ES-I3 (cell line): ENCODE data around the gene SCFD2.
"Not testable (repeated sequence)": the region's sequence is repeated elsewhere in the genome, so short reads cannot be mapped to it uniquely, and the experiment has no call there.

Experiments used
- H3K36me3 ChIP-seq: 2 replicates; pipeline ENCODE4 v1.6.1; 2013; ENCODE audit warnings: mild to moderate bottlenecking, low read length, control low read depth, moderate library complexity; ENCODE audit not compliant: insufficient read depth
- H3K4me1 ChIP-seq: 2 replicates; pipeline ENCODE4 v1.6.1; 2013; ENCODE audit warnings: mild to moderate bottlenecking, control low read depth, low read length; ENCODE audit not compliant: insufficient read depth
- H3K9ac ChIP-seq: 2 replicates; pipeline ENCODE4 v1.6.1; 2013; ENCODE audit warnings: low read depth, mild to moderate bottlenecking, low read length, moderate library complexity
- H3K9me3 ChIP-seq: 2 replicates; pipeline ENCODE4 v1.6.1; 2013; ENCODE audit warnings: mild to moderate bottlenecking, low read length, moderate library complexity; ENCODE audit not compliant: control insufficient read depth, insufficient read depth

Gene SCFD2

GRCh38 chr4:52838729-52839586 lies 526.9 kb downstream of the SCFD2 start:
- H3K9ac ChIP-seq: no peak overlapping the region
- H3K4me1 ChIP-seq: peaks cover 80% of the 10 kb centered on the region
- H3K36me3 ChIP-seq: no peaks in the 10 kb centered on the region

GRCh38 chr4:52837716-52838558 lies 527.9 kb downstream of the SCFD2 start:
- Histone ChIP-seq H3K36me3 (no peaks in the 10 kb centered on the region), H3K4me1 (peaks cover 80% of the 10 kb centered on the region), H3K9me3 (no peaks in the 10 kb centered on the region), H3K9ac (no peak overlapping the region)

More at GRCh38 chr4:52838729-52839586, 526.9 kb downstream of the SCFD2 start:
- H3K9me3 ChIP-seq: no peaks in the 10 kb centered on the region

GRCh38 chr4:52836678-52837077 lies 529.2 kb downstream of the SCFD2 start:
- H3K36me3 ChIP-seq: no peaks in the 10 kb centered on the region
- H3K9ac ChIP-seq: no peak overlapping the region
- peaks cover 82% of the 10 kb centered on the region for H3K4me1 ChIP-seq
- H3K9me3 ChIP-seq: no peaks in the 10 kb centered on the region

- no peak overlapping the region for H3K9ac ChIP-seq
- no peaks in the 10 kb centered on the region for H3K36me3 ChIP-seq
- no peaks in the 10 kb centered on the region for H3K9me3 ChIP-seq
- peaks cover 76% of the 10 kb centered on the region for H3K4me1 ChIP-seq
Measured at GRCh38 chr4:52836120-52836519, 529.7 kb downstream of the SCFD2 start.

- not testable (repeated sequence) for H3K9me3 ChIP-seq, H3K36me3 ChIP-seq
- Histone ChIP-seq H3K4me1 (peaks cover 65% of the 10 kb centered on the region), H3K9ac (peak overlapping the region; percentile 9; the same call in 1 of the 2 replicates)
Measured at GRCh38 chr4:52834641-52835456, 531.0 kb downstream of the SCFD2 start.

GRCh38 chr4:52833941-52834525 lies 531.8 kb downstream of the SCFD2 start:
- peaks cover 57% of the 10 kb centered on the region for H3K4me1 ChIP-seq
- H3K36me3 ChIP-seq: no peaks in the 10 kb centered on the region
- no peaks in the 10 kb centered on the region for H3K9me3 ChIP-seq
- H3K9ac ChIP-seq: no peak overlapping the region

GRCh38 chr4:52825460-52826090 lies 540.3 kb downstream of the SCFD2 start:
- Histone ChIP-seq H3K9ac (no peak overlapping the region), H3K4me1 (peaks cover 7% of the 10 kb centered on the region; the same call in 1 of the 2 replicates), H3K9me3 (no peaks in the 10 kb centered on the region), H3K36me3 (no peaks in the 10 kb centered on the region)

- Histone ChIP-seq H3K9ac (no peak overlapping the region), H3K36me3 (no peaks in the 10 kb centered on the region), H3K4me1 (peaks cover 7% of the 10 kb centered on the region; the same call in 1 of the 2 replicates), H3K9me3 (no peaks in the 10 kb centered on the region)
Measured at GRCh38 chr4:52824603-52825459, 541.0 kb downstream of the SCFD2 start.

GRCh38 chr4:52824270-52824602 lies 541.6 kb downstream of the SCFD2 start:
- Histone ChIP-seq H3K9ac (no peak overlapping the region), H3K9me3 (no peaks in the 10 kb centered on the region), H3K36me3 (no peaks in the 10 kb centered on the region), H3K4me1 (peaks cover 7% of the 10 kb centered on the region; the same call in 1 of the 2 replicates)

- H3K9me3 ChIP-seq: no peaks in the 10 kb centered on the region
- peaks cover 7% of the 10 kb centered on the region; the same call in 1 of the 2 replicates for H3K4me1 ChIP-seq
- H3K9ac ChIP-seq: no peak overlapping the region
- H3K36me3 ChIP-seq: no peaks in the 10 kb centered on the region
Measured at GRCh38 chr4:52823702-52824092, 542.2 kb downstream of the SCFD2 start.
